Measurements from ENCODE around the gene PDGFA. TPM values are rescaled to one million over a fixed set of nuclear protein-coding genes. Genes with fewer than 3 reads are reported as not detected.

The PDGFA gene
- total RNA-seq, 1 experiment from 2014 or later: 35.8 TPM

DNA sequence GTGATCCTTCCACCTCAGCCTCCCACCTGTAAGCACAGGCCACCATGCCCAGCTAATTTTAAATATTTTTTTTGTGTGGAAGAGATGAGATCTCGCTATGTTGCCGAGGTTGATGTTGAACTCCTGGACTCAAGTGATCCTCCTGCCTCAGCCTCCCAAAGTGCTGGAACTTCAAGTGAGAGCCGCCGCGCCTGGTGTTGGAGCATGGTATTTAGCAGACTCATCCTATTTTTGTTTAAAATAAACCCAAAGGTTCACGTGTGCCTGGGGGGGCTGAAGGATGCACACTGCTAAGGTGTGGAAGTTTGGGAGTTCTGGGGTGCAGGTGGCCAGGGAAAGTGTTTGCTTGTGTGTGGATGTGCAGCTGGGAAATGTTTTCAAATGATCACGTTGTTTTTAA, 18.1 kb downstream of the PDGFA start:
- H3K4me1 ChIP-seq (ENCODE audit: insufficient read depth, low read length): no peaks in the 10 kb centered on the region
- no peak overlapping the region for H3K4ac ChIP-seq (ENCODE audit: low read depth, low read length)
- H3K9ac ChIP-seq (ENCODE audit: extremely low read depth, insufficient read length, low read length): no peak overlapping the region
- H2AK5ac ChIP-seq (ENCODE audit: insufficient read length, low read length): no peak overlapping the region
- no peaks in the 10 kb centered on the region for H3K79me2 ChIP-seq (ENCODE audit: insufficient read depth, low read length)
- Mint-ChIP-seq H3K36me3 (ENCODE audit: insufficient read depth in 1 of 3, low read depth in 3 of 3) (peaks cover 41 to 56% (median 50%) of the 10 kb centered on the region in 3 experiments), H3K4me3 (no peak overlapping the region), H3K4me1 (peaks cover 0 to 10% of the 10 kb centered on the region in 2 experiments; a peak in 2 of 4 replicates), H3K27ac (no peak overlapping the region), H3K9me3 (no peaks in the 10 kb centered on the region; a peak in 1 of 5 replicates), H3K27me3 (ENCODE audit: low read depth) (no peaks in the 10 kb centered on the region)
- H3K18ac ChIP-seq (ENCODE audit: insufficient read length, low read depth, low read length): no peak overlapping the region
- no peak overlapping the region for H4K8ac ChIP-seq (replicated peaks; ENCODE audit: insufficient read length, low read depth, low read length)
- H3K56ac ChIP-seq (ENCODE audit: insufficient read length, low read depth, low read length): no peak overlapping the region
- H3T11ph ChIP-seq (ENCODE audit: low read length): no peak overlapping the region
- no peak overlapping the region for H4K5ac ChIP-seq (ENCODE audit: insufficient read length, low read depth, low read length)
- H3K4me2 ChIP-seq (ENCODE audit: insufficient read depth, insufficient read length, low read length): no peak overlapping the region
- H3K23ac ChIP-seq (ENCODE audit: insufficient read length, low read depth, low read length): no peak overlapping the region
- no peak overlapping the region for H2BK12ac ChIP-seq (ENCODE audit: insufficient read length, low read depth, low read length)
- no peak overlapping the region for H2BK15ac ChIP-seq (ENCODE audit: low read depth, low read length)
- H4K20me1 ChIP-seq (ENCODE audit: control insufficient read depth, insufficient read depth, insufficient read length): no peaks in the 10 kb centered on the region
- H3K14ac ChIP-seq (ENCODE audit: insufficient read depth, low read length): no peak overlapping the region
- no peaks in the 10 kb centered on the region for H3K9me3 ChIP-seq (ENCODE audit: control insufficient read depth, low read depth, low read length)
- H2BK120ac ChIP-seq (ENCODE audit: low read depth, low read length, poor library complexity, severe bottlenecking): no peak overlapping the region
- no peak overlapping the region for H4K91ac ChIP-seq (ENCODE audit: insufficient read length, low read depth, low read length)
- no peaks in the 10 kb centered on the region for H3K23me2 ChIP-seq (ENCODE audit: insufficient read length, low read depth, low read length, poor library complexity, severe bottlenecking)
- DNase-seq: no peak
- H2BK5ac ChIP-seq (ENCODE audit: insufficient read length, low read length): no peak overlapping the region
- H2AFZ ChIP-seq (ENCODE audit: low read length): no peak overlapping the region
- no CpG with 5 or more reads among the region's 7 CpGs for WGBS (ENCODE audit: extremely low coverage, insufficient read length, low lambda C conversion rate)
- H3K79me1 ChIP-seq (ENCODE audit: insufficient read depth, low read depth, low read length, poor library complexity, severe bottlenecking): no peaks in the 10 kb centered on the region
- H3K27me3 ChIP-seq (ENCODE audit: insufficient read depth, low read length): no peaks in the 10 kb centered on the region
- H3K27ac ChIP-seq (ENCODE audit: insufficient read length, low read depth, low read length): no peak overlapping the region
- H2BK20ac ChIP-seq (ENCODE audit: low read depth, low read length, poor library complexity, severe bottlenecking): no peak overlapping the region
- TF ChIP-seq, protein P1, sequence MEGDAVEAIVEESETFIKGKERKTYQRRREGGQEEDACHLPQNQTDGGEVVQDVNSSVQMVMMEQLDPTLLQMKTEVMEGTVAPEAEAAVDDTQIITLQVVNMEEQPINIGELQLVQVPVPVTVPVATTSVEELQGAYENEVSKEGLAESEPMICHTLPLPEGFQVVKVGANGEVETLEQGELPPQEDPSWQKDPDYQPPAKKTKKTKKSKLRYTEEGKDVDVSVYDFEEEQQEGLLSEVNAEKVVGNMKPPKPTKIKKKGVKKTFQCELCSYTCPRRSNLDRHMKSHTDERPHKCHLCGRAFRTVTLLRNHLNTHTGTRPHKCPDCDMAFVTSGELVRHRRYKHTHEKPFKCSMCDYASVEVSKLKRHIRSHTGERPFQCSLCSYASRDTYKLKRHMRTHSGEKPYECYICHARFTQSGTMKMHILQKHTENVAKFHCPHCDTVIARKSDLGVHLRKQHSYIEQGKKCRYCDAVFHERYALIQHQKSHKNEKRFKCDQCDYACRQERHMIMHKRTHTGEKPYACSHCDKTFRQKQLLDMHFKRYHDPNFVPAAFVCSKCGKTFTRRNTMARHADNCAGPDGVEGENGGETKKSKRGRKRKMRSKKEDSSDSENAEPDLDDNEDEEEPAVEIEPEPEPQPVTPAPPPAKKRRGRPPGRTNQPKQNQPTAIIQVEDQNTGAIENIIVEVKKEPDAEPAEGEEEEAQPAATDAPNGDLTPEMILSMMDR (conservative IDR thresholded peaks at IDR 0.05): no peak

All from H9 (cell line).